Kidney epithelial cell (primary cell): ENCODE results near the gene KIF1A. TPM values are rescaled to one million over a fixed set of nuclear protein-coding genes. Genes with fewer than 3 reads are reported as not detected.

Experiments
- DNase-seq: peaks from one replicate; pipeline ENCODE4 v3.0.0-alpha.2; 2010; ENCODE audit warnings: low read depth
- H3K27me3 ChIP-seq: 2 replicates; pipeline ENCODE4 v1.6.0; 2011; ENCODE audit warnings: low read length; ENCODE audit not compliant: control insufficient read depth, insufficient read depth
- H3K36me3 ChIP-seq: 2 replicates; pipeline ENCODE4 v1.5.1; 2011; ENCODE audit warnings: low read length; ENCODE audit not compliant: control insufficient read depth, insufficient read depth
- H3K4me3 ChIP-seq: 2 replicates; pipeline ENCODE4 v1.5.1; 2011; ENCODE audit warnings: low read depth, mild to moderate bottlenecking, control low read depth, low read length
- total RNA-seq: library from RNA; depleted of rRNA; stranded (reverse); fragments of >200 nt; gene quantifications from 2 replicates; pipeline ENCODE4 v1.2.3, GENCODE V29; 2015
- TF ChIP-seq, protein P1 (sequence below): IDR thresholded peaks from 2 replicates; pipeline ENCODE4 v1.5.1; 2011; ENCODE audit warnings: mild to moderate bottlenecking, moderate library complexity, low read length, control low read depth, inconsistent platforms; ENCODE audit not compliant: insufficient read depth, poor library complexity, severe bottlenecking

The KIF1A gene
- total RNA-seq, 1 donor from 2014 or later = 178 TPM

- DNase-seq = no peak
- TF ChIP-seq, protein P1, sequence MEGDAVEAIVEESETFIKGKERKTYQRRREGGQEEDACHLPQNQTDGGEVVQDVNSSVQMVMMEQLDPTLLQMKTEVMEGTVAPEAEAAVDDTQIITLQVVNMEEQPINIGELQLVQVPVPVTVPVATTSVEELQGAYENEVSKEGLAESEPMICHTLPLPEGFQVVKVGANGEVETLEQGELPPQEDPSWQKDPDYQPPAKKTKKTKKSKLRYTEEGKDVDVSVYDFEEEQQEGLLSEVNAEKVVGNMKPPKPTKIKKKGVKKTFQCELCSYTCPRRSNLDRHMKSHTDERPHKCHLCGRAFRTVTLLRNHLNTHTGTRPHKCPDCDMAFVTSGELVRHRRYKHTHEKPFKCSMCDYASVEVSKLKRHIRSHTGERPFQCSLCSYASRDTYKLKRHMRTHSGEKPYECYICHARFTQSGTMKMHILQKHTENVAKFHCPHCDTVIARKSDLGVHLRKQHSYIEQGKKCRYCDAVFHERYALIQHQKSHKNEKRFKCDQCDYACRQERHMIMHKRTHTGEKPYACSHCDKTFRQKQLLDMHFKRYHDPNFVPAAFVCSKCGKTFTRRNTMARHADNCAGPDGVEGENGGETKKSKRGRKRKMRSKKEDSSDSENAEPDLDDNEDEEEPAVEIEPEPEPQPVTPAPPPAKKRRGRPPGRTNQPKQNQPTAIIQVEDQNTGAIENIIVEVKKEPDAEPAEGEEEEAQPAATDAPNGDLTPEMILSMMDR = no peak
- H3K27me3 ChIP-seq = no peaks in the 10 kb centered on the region
- no peaks in the 10 kb centered on the region for H3K36me3 ChIP-seq
- H3K4me3 ChIP-seq = no peak overlapping the region
These were observed 97.6 kb downstream of the KIF1A start for GRCh38 chr2:240722376-240722775.

GRCh38 chr2:240721596-240722180 is 98.3 kb downstream of the KIF1A start:
- H3K4me3 ChIP-seq = no peak overlapping the region
- no peaks in the 10 kb centered on the region for H3K27me3 ChIP-seq
- DNase-seq = no peak
- TF ChIP-seq, protein P1 = no peak
- H3K36me3 ChIP-seq = no peaks in the 10 kb centered on the region

DNA sequence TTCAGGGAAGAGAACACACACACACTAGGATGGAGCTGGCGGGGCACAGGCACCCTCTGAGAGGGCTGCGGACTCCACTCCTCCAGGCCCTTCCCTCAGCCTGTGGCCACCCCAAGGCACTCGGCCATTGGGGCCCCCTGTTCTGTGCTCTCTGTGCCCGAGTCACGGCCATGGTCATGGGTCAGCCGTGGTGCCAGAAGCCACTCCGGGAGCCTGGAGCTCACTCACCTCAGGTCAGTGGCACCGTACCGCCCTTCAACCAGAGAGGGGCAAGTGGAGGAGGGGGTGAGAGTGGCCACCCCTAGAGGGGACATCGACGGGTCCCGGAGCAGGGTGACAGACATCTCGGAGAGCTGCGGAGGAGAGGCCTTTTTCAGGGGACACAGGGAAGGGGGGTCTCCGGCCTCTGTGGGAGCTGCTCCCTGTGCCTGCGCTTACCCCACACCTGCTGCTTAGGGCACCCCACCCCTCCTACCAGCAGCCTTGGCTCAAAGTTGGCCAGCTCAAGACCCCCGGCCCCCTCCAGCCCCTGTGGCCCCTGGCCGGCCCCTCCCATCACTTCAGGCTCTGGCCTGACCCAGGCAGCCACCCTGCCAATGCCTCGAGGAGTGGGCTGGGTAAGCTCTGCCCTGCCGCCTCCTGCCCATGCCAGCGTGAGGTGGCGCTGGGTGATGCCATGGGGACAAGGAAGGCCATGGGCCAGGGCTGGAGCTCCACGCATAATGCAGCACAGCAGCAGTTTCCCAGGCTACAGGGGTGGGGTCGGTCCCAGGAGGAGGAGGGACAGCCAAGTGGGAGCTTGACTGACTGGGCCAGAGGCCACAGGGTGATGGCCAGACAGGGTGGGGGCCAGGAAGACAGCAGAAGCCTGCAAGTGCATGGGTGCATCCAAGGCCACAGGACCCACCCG is 99.1 kb downstream of the KIF1A start:
- H3K36me3 ChIP-seq = no peaks in the 10 kb centered on the region
- TF ChIP-seq, protein P1 = no peak
- H3K27me3 ChIP-seq = no peaks in the 10 kb centered on the region
- no peak for DNase-seq
- no peak overlapping the region for H3K4me3 ChIP-seq

- Histone ChIP-seq H3K36me3 (no peaks in the 10 kb centered on the region), H3K4me3 (no peak overlapping the region), H3K27me3 (no peaks in the 10 kb centered on the region)
- no peak for DNase-seq
- TF ChIP-seq, protein P1 = no peak
These were observed 100.1 kb downstream of the KIF1A start for GRCh38 chr2:240719676-240720545.

DNA sequence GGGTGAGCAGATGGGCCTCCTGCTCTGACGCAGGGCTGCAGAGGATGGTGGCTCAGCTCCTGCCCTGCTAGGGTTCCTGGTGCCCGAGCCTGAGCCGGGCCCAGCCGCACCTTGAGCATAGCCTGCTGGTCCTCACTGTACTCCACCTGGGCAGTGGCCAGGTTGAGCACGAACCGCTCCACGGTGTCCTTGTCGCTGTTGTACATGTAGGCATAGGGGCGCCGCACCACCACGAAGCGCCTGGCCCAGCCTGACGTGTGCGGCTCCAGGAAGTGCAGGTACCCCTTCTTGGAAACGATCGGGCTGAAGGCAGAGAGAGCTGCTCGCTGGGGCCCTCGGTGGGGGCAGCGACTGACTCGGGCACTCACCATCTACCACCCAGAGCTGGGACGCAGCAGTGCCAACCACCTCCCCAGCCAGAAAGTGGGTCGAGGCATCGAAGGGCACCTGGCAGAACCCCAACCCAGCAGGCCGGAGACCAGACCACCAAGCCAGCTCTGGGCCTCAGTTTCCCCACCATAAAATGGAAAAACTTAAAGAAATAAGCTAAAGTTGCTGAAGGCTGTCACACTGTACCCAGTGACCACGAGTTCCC is 101.0 kb downstream of the KIF1A start:
- DNase-seq = no peak
- Histone ChIP-seq H3K36me3 (no peaks in the 10 kb centered on the region), H3K27me3 (peaks cover 2% of the 10 kb centered on the region), H3K4me3 (no peak overlapping the region)
- TF ChIP-seq, protein P1 = no peak
